ENCODE data around the gene PAX6.

The PAX6 gene

GRCh38 chr11:31798057-31798553 is 13.0 kb downstream of the PAX6 start:
- DNase-seq (ENCODE audit: low spot score) = no peak
- in situ Hi-C loops (cut with MboI; ENCODE audit: low pct_unique_long_range_greater_than_20kb, low sequenced_read_pairs, unreplicated experiment) = loop anchor here (25.0 kb wide), 1 partner anchor 311 kb away; no protein-coding TSS in a partner anchor
- TF ChIP-seq, protein P1, sequence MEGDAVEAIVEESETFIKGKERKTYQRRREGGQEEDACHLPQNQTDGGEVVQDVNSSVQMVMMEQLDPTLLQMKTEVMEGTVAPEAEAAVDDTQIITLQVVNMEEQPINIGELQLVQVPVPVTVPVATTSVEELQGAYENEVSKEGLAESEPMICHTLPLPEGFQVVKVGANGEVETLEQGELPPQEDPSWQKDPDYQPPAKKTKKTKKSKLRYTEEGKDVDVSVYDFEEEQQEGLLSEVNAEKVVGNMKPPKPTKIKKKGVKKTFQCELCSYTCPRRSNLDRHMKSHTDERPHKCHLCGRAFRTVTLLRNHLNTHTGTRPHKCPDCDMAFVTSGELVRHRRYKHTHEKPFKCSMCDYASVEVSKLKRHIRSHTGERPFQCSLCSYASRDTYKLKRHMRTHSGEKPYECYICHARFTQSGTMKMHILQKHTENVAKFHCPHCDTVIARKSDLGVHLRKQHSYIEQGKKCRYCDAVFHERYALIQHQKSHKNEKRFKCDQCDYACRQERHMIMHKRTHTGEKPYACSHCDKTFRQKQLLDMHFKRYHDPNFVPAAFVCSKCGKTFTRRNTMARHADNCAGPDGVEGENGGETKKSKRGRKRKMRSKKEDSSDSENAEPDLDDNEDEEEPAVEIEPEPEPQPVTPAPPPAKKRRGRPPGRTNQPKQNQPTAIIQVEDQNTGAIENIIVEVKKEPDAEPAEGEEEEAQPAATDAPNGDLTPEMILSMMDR (IDR thresholded peaks at IDR 0.05; ENCODE audit: extremely low read depth, insufficient read depth, missing control alignments) = no peak

DNA sequence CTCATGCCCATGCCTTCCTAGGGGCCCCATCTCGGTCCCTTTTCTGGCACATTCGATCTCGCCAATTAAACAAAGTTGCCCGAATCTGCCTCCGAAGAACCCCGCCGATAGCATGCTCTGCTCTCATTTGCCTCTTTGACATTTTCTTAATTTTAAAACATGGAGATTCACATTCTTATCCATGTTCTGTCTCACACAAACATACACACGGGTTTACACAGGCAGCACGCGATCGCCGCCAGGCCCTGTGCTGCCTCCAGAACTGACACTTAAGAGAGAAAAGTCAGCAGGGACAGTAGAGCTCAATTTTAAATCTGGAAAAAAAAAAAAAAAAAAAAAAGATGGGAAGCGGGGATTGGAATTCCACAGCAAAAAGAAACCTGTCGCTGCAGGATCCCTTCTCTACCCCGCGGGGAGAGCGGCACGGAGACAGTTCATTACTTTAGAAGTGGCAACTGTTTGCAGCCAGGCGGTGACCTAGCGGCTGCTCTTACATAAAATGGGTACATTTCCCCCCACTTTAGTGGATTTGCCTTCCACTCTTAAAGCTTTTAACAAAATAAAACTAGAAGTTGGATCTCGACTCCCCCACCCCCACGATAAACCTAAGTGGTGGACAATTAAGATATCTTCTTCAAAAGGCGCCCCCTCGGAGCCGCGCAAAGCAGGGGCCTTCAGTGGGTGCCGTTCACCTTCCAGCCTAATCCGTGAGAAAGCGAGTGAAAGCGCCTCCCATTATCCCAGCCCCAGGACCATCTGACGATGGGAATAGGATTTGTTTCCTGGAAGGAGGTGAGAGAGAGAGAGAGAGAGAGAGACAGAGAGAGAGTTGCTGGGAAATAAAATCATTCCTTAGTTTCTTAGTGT is 13.7 kb downstream of the PAX6 start:
- in situ Hi-C loops (cut with MboI; ENCODE audit: low pct_unique_long_range_greater_than_20kb, low sequenced_read_pairs, unreplicated experiment) = loop anchor here (25.0 kb wide), 1 partner anchor 310 kb away; no protein-coding TSS in a partner anchor
- DNase-seq (ENCODE audit: low spot score) = no peak
- TF ChIP-seq, protein P1 (IDR thresholded peaks at IDR 0.05; ENCODE audit: extremely low read depth, insufficient read depth, missing control alignments) = no peak

GRCh38 chr11:31796499-31797189 is 14.5 kb downstream of the PAX6 start:
- in situ Hi-C loops (cut with MboI; ENCODE audit: low pct_unique_long_range_greater_than_20kb, low sequenced_read_pairs, unreplicated experiment) = loop anchor here (25.0 kb wide), 1 partner anchor 309 kb away; no protein-coding TSS in a partner anchor
- DNase-seq (ENCODE audit: low spot score) = no peak
- TF ChIP-seq, protein P1 (IDR thresholded peaks at IDR 0.05; ENCODE audit: extremely low read depth, insufficient read depth, missing control alignments) = no peak

GRCh38 chr11:31795706-31796498 is 15.2 kb downstream of the PAX6 start:
- TF ChIP-seq, protein P1 (IDR thresholded peaks at IDR 0.05; ENCODE audit: extremely low read depth, insufficient read depth, missing control alignments) = no peak
- in situ Hi-C loops (cut with MboI; ENCODE audit: low pct_unique_long_range_greater_than_20kb, low sequenced_read_pairs, unreplicated experiment) = loop anchor here (25.0 kb wide), 1 partner anchor 309 kb away; no protein-coding TSS in a partner anchor
- DNase-seq (ENCODE audit: low spot score) = no peak

GRCh38 chr11:31794548-31794947 is 16.6 kb downstream of the PAX6 start:
- TF ChIP-seq, protein P1 (IDR thresholded peaks at IDR 0.05; ENCODE audit: extremely low read depth, insufficient read depth, missing control alignments) = no peak
- in situ Hi-C loops (cut with MboI; ENCODE audit: low pct_unique_long_range_greater_than_20kb, low sequenced_read_pairs, unreplicated experiment) = loop anchor here (25.0 kb wide), 1 partner anchor 307 kb away; no protein-coding TSS in a partner anchor
- no peak for DNase-seq (ENCODE audit: low spot score)

DNA sequence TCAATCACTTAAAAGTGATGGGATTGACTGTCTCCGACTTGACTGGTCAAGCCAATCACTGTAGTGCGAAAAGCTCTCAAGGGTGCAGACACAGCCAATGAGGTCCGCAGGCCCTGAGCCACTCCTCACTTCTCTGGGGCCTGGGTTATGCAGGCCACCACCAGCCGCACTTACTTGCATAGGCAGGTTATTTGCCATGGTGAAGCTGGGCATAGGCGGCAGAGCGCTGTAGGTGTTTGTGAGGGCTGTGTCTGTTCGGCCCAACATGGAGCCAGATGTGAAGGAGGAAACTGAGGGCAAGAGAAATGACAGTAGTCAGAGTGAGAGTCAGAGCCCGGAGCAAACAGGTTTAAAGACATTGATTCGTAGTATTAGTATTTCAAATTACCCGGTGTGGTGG is 17.9 kb downstream of the PAX6 start:
- TF ChIP-seq, protein P1 (IDR thresholded peaks at IDR 0.05; ENCODE audit: extremely low read depth, insufficient read depth, missing control alignments) = no peak
- in situ Hi-C loops (cut with MboI; ENCODE audit: low pct_unique_long_range_greater_than_20kb, low sequenced_read_pairs, unreplicated experiment) = loop anchor here (25.0 kb wide), 1 partner anchor 306 kb away; no protein-coding TSS in a partner anchor
- no peak for DNase-seq (ENCODE audit: low spot score)

Measured in GM13977 (cell line).